ENCODE measurements around the gene ARL8A. TPM values are rescaled to one million over a fixed set of nuclear protein-coding genes. Genes with fewer than 3 reads are reported as not detected.
"Not testable (repeated sequence)": the region's sequence is repeated elsewhere in the genome, so short reads cannot be mapped to it uniquely, and the experiment has no call there.

The ARL8A gene
- total and polyA plus RNA-seq, 7 experiments from 2014 or later, result 5.5 to 99.4 (median 47.1) TPM

- no peak for ATAC-seq
- no peaks in the 10 kb centered on the region for H3K27me3 Mint-ChIP-seq
- H3K36me3 ChIP-seq (ENCODE audit: control insufficient read depth in 2 of 3, insufficient read depth in 3 of 3, low read length in 3 of 3), result no peaks in the 10 kb centered on the region
- POLR2A ChIA-PET, result no interaction called here
- CTCF ChIA-PET, result no interaction called here
- no peak overlapping the region for H3K4me3 ChIP-seq (ENCODE audit: low read length)
- no peaks in the 10 kb centered on the region for H3K36me3 Mint-ChIP-seq
- DNase-seq, result no peak
- intact Hi-C loops (cut with micrococcal nuclease), result loop anchor here (10.0 kb wide), 2 partner anchors 837 to 1157 kb away; partner anchors contain the start of gene TMEM183A (in 1 of the 2)
- H3K9me3 ChIP-seq (ENCODE audit: control insufficient read depth in 2 of 3, low read length in 3 of 3), result no peaks in the 10 kb centered on the region
- H3K27ac Mint-ChIP-seq, result peak overlapping the region in 1 of 9 donors; percentile 10
- peaks cover 31 to 35% of the 10 kb centered on the region in 2 donors for H3K4me1 ChIP-seq (ENCODE audit: control insufficient read depth in 2 of 2, insufficient read depth in 2 of 2, low read length in 2 of 2)
- H3K4me1 Mint-ChIP-seq, result peaks cover 15 to 50% (median 40%) of the 10 kb centered on the region in 7 donors
- H3K27ac ChIP-seq (ENCODE audit: low read depth, low read length), result no peak overlapping the region
- H3K9me3 Mint-ChIP-seq, result no peaks in the 10 kb centered on the region
- no peaks in the 10 kb centered on the region for H3K27me3 ChIP-seq (ENCODE audit: control insufficient read depth in 2 of 2, insufficient read depth in 2 of 2, low read length in 2 of 2)
- peak overlapping the region in 2 of 10 donors; percentile 5 to 21 for H3K4me3 Mint-ChIP-seq
Observed at GRCh38 chr1:202167708-202168415, 23.3 kb upstream of the ARL8A start.

- not testable (repeated sequence) for H3K9me3 Mint-ChIP-seq; ATAC-seq; H3K4me3 ChIP-seq (ENCODE audit: low read length); H3K27ac ChIP-seq (ENCODE audit: low read depth, low read length); DNase-seq; H3K4me3 Mint-ChIP-seq; H3K9me3 ChIP-seq (ENCODE audit: control insufficient read depth in 2 of 3, low read length in 3 of 3); H3K36me3 Mint-ChIP-seq; H3K27me3 ChIP-seq (ENCODE audit: control insufficient read depth in 2 of 2, insufficient read depth in 2 of 2, low read length in 2 of 2); H3K36me3 ChIP-seq (ENCODE audit: control insufficient read depth in 2 of 3, insufficient read depth in 3 of 3, low read length in 3 of 3); H3K27me3 Mint-ChIP-seq
- CTCF ChIA-PET, result interaction anchor here (0.6 kb wide), 1 partner anchor 8 kb away, joined by 5 read pairs; no protein-coding TSS in a partner anchor
- Mint-ChIP-seq H3K4me1 (peaks cover 20 to 58% (median 48%) of the 10 kb centered on the region in 7 donors), H3K27ac (peak overlapping the region in 1 of 9 donors; percentile 53)
- peaks cover 39 to 43% of the 10 kb centered on the region in 2 donors for H3K4me1 ChIP-seq (ENCODE audit: control insufficient read depth in 2 of 2, insufficient read depth in 2 of 2, low read length in 2 of 2)
- POLR2A ChIA-PET, result interaction anchor here (1.2 kb wide), 1 partner anchor 23 kb away, joined by 3 read pairs; the partner anchor contains the start of gene ARL8A
- intact Hi-C loops (cut with micrococcal nuclease), result loop anchor here (10.0 kb wide), 2 partner anchors 838 to 1158 kb away; partner anchors contain the start of gene TMEM183A (in 1 of the 2)
Observed at GRCh38 chr1:202167054-202167453, 22.5 kb upstream of the ARL8A start.

GRCh38 chr1:202165942-202166843 is 21.7 kb upstream of the ARL8A start:
- peaks cover 21 to 65% (median 57%) of the 10 kb centered on the region in 7 donors for H3K4me1 Mint-ChIP-seq
- no peaks in the 10 kb centered on the region for H3K27me3 Mint-ChIP-seq
- H3K9me3 Mint-ChIP-seq, result no peaks in the 10 kb centered on the region
- Histone ChIP-seq H3K27ac (ENCODE audit: low read depth, low read length) (no peak overlapping the region), H3K27me3 (ENCODE audit: control insufficient read depth in 2 of 2, insufficient read depth in 2 of 2, low read length in 2 of 2) (no peaks in the 10 kb centered on the region), H3K4me3 (ENCODE audit: low read length) (no peak overlapping the region), H3K4me1 (ENCODE audit: control insufficient read depth in 2 of 2, insufficient read depth in 2 of 2, low read length in 2 of 2) (peaks cover 48 to 51% of the 10 kb centered on the region in 2 donors), H3K9me3 (ENCODE audit: control insufficient read depth in 2 of 3, low read length in 3 of 3) (no peaks in the 10 kb centered on the region), H3K36me3 (ENCODE audit: control insufficient read depth in 2 of 3, insufficient read depth in 3 of 3, low read length in 3 of 3) (no peaks in the 10 kb centered on the region)
- ATAC-seq (no peak), DNase-seq (no peak)
- intact Hi-C loops (cut with micrococcal nuclease), result loop anchor here (2.0 to 10.0 kb wide), 3 partner anchors 19 to 1159 kb away; partner anchors contain the start of gene TMEM183A (in 1 of the 2)
- peak overlapping the region in 4 of 9 donors; percentile 31 to 84 (median 56) for H3K27ac Mint-ChIP-seq
- ChIA-PET POLR2A (interaction anchor here (1.0 to 1.2 kb wide), 2 partner anchors 10 to 22 kb away, joined by 3 read pairs; partner anchors contain the start of gene ARL8A), CTCF (interaction anchor here (0.6 to 1.8 kb wide), 5 partner anchors 7 to 1154 kb away, joined by 3 to 7 read pairs (median 5); no protein-coding TSS in a partner anchor)
- peak overlapping the region in 7 of 10 donors; percentile 0 to 99 (median 38) for H3K4me3 Mint-ChIP-seq
- no peaks in the 10 kb centered on the region for H3K36me3 Mint-ChIP-seq

- Mint-ChIP-seq H3K36me3 (peaks cover 0 to under 1% (median 0%) of the 10 kb centered on the region in 5 donors), H3K27me3 (no peaks in the 10 kb centered on the region), H3K27ac (peak overlapping the region; percentile 31 to 84 (median 74)), H3K9me3 (no peaks in the 10 kb centered on the region), H3K4me3 (peak overlapping the region; percentile 24 to 99 (median 66)), H3K4me1 (peaks cover 26 to 68% (median 64%) of the 10 kb centered on the region in 7 donors)
- H3K27ac ChIP-seq (ENCODE audit: low read depth, low read length), result peak overlapping the region; percentile 17
- POLR2A ChIA-PET, result interaction anchor here (1.0 kb wide), 1 partner anchor 9 kb away, joined by 3 read pairs; no protein-coding TSS in a partner anchor
- no peak for ATAC-seq
- H3K4me1 ChIP-seq (ENCODE audit: control insufficient read depth in 2 of 2, insufficient read depth in 2 of 2, low read length in 2 of 2), result peaks cover 55 to 59% of the 10 kb centered on the region in 2 donors
- no peaks in the 10 kb centered on the region for H3K27me3 ChIP-seq (ENCODE audit: control insufficient read depth in 2 of 2, insufficient read depth in 2 of 2, low read length in 2 of 2)
- intact Hi-C loops (cut with micrococcal nuclease), result loop anchor here (2.0 to 10.0 kb wide), 3 partner anchors 19 to 1159 kb away; partner anchors contain the start of gene TMEM183A (in 1 of the 2)
- H3K4me3 ChIP-seq (ENCODE audit: low read length), result peak overlapping the region; percentile 43
- no peaks in the 10 kb centered on the region for H3K36me3 ChIP-seq (ENCODE audit: control insufficient read depth in 2 of 3, insufficient read depth in 3 of 3, low read length in 3 of 3)
- CTCF ChIA-PET, result interaction anchor here (0.6 to 1.8 kb wide), 3 partner anchors 10 to 1155 kb away, joined by 3 to 7 read pairs (median 3); no protein-coding TSS in a partner anchor
- no peaks in the 10 kb centered on the region for H3K9me3 ChIP-seq (ENCODE audit: control insufficient read depth in 2 of 3, low read length in 3 of 3)
- DNase-seq, result peak in 1 of 9 donors; percentile 73
Observed at GRCh38 chr1:202165267-202165941, 20.9 kb upstream of the ARL8A start.

GRCh38 chr1:202164271-202165037 is 19.9 kb upstream of the ARL8A start:
- no peaks in the 10 kb centered on the region for H3K9me3 ChIP-seq (ENCODE audit: control insufficient read depth in 2 of 3, low read length in 3 of 3)
- Mint-ChIP-seq H3K4me1 (peaks cover 30 to 74% (median 67%) of the 10 kb centered on the region in 7 donors), H3K9me3 (no peaks in the 10 kb centered on the region), H3K27ac (peak overlapping the region; percentile 51 to 82 (median 74)), H3K27me3 (no peaks in the 10 kb centered on the region), H3K36me3 (peaks cover 0 to 7% (median 0%) of the 10 kb centered on the region in 5 donors), H3K4me3 (peak overlapping the region; percentile 56 to 99 (median 68))
- H3K27ac ChIP-seq (ENCODE audit: low read depth, low read length), result peak overlapping the region; percentile 34
- H3K4me3 ChIP-seq (ENCODE audit: low read length), result peak overlapping the region; percentile 43
- H3K27me3 ChIP-seq (ENCODE audit: control insufficient read depth in 2 of 2, insufficient read depth in 2 of 2, low read length in 2 of 2), result no peaks in the 10 kb centered on the region
- DNase-seq (peak in 8 of 9 donors; percentile 80 to 89 (median 84)), ATAC-seq (peak; percentile 88)
- intact Hi-C loops (cut with micrococcal nuclease), result loop anchor here (1.0 to 10.0 kb wide), 6 partner anchors 9 to 1160 kb away; partner anchors contain the start of genes CYB5R1 (in 1 of the 2), PCAT6 (in 1 of the 2) and TMEM183A (in 1 of the 2)
- CTCF ChIA-PET, result interaction anchor here (1.8 kb wide), 1 partner anchor 9 kb away, joined by 7 read pairs; no protein-coding TSS in a partner anchor
- POLR2A ChIA-PET, result no interaction called here
- H3K4me1 ChIP-seq (ENCODE audit: control insufficient read depth in 2 of 2, insufficient read depth in 2 of 2, low read length in 2 of 2), result peaks cover 55 to 60% of the 10 kb centered on the region in 2 donors
- no peaks in the 10 kb centered on the region for H3K36me3 ChIP-seq (ENCODE audit: control insufficient read depth in 2 of 3, insufficient read depth in 3 of 3, low read length in 3 of 3)
